CD4-positive, alpha-beta T cell treated with Interferon alpha-2 for 1 hour (primary cell): ENCODE results near the gene SPATA33.
A peak's percentile ranks its signal among the peaks of the same experiment; 100 is the strongest.
"Not testable (repeated sequence)": the region's sequence is repeated elsewhere in the genome, so short reads cannot be mapped to it uniquely, and the experiment has no call there.

Experiments used
- DNase-seq, 2 donors: peaks; one replicate each; pipeline ENCODE4 v3.0.0-alpha.2; 2020 to 2022

SPATA33 gene

GRCh38 chr16:89695086-89695874 is 37.6 kb downstream of the SPATA33 start:
- no peak for DNase-seq

GRCh38 chr16:89695875-89696669 is 38.4 kb downstream of the SPATA33 start:
- no peak for DNase-seq

GRCh38 chr16:89696670-89697128 is 39.1 kb downstream of the SPATA33 start:
- DNase-seq = peak; percentile 34 to 60

- no peak for DNase-seq
Observed at GRCh38 chr16:89697161-89697615, 39.6 kb downstream of the SPATA33 start.

GRCh38 chr16:89697616-89698331 is 40.1 kb downstream of the SPATA33 start:
- no peak for DNase-seq

- not testable (repeated sequence) for DNase-seq
Observed at GRCh38 chr16:89698717-89699116, 41.1 kb downstream of the SPATA33 start.

GRCh38 chr16:89699629-89700099 is 42.0 kb downstream of the SPATA33 start:
- not testable (repeated sequence) for DNase-seq

- DNase-seq = peak; percentile 96 to 97
Observed at GRCh38 chr16:89700100-89700648, 42.5 kb downstream of the SPATA33 start.

- peak; percentile 45 to 64 for DNase-seq
Observed at GRCh38 chr16:89700649-89701424, 43.2 kb downstream of the SPATA33 start.

- peak; percentile 97 to 98 for DNase-seq
Observed at GRCh38 chr16:89701425-89702406, 44.1 kb downstream of the SPATA33 start, which contains the start of gene SPATA2L. Gene SPATA2L, minus strand, starts transcription at chr16:89701705. Its CDS starts 473 bp downstream, at chr16:89701232.

GRCh38 chr16:89704281-89704680 is 46.6 kb downstream of the SPATA33 start:
- DNase-seq = no peak

GRCh38 chr16:89705006-89705405 is 47.4 kb downstream of the SPATA33 start:
- DNase-seq = no peak

- no peak for DNase-seq
Observed at GRCh38 chr16:89706518-89707260, 49.1 kb downstream of the SPATA33 start.

- no peak for DNase-seq
Observed at GRCh38 chr16:89707695-89708094, 50.1 kb downstream of the SPATA33 start.

- no peak for DNase-seq
Observed at GRCh38 chr16:89708481-89708931, 50.9 kb downstream of the SPATA33 start.

- DNase-seq = no peak
Observed at GRCh38 chr16:89709166-89709565, 51.5 kb downstream of the SPATA33 start.

GRCh38 chr16:89709716-89710432 is 52.2 kb downstream of the SPATA33 start:
- DNase-seq = no peak

- no peak for DNase-seq
Observed at GRCh38 chr16:89710709-89711564, 53.3 kb downstream of the SPATA33 start.
